Type B pancreatic cell (in vitro differentiated cells): ENCODE data around the gene HABP2. TPM values are rescaled to one million over a fixed set of nuclear protein-coding genes. Genes with fewer than 3 reads are reported as not detected.

ENCODE experiments used
- DNase-seq: peaks from one replicate; pipeline ENCODE4 v3.0.0; 2021; ENCODE audit warnings: mixed read lengths; ENCODE audit not compliant: unreplicated experiment; ENCODE audit errors: extremely low spot score
- H3K27ac Mint-ChIP-seq: 2 replicates; pipeline ENCODE4 v1.8.0; 2021; ENCODE audit warnings: mild to moderate bottlenecking, mixed read lengths
- H3K27me3 Mint-ChIP-seq: 2 replicates; pipeline ENCODE4 v1.8.0; 2021; ENCODE audit warnings: mixed read lengths
- H3K36me3 Mint-ChIP-seq: 2 replicates; pipeline ENCODE4 v1.8.0; 2021; ENCODE audit warnings: mixed read lengths
- H3K4me1 Mint-ChIP-seq: one replicate; pipeline ENCODE4 v1.8.0; 2021; ENCODE audit warnings: mixed read lengths; ENCODE audit not compliant: unreplicated experiment
- H3K4me3 Mint-ChIP-seq: 2 replicates; pipeline ENCODE4 v1.8.0; 2021; ENCODE audit warnings: mild to moderate bottlenecking, mixed read lengths
- H3K9me3 Mint-ChIP-seq: 2 replicates; pipeline ENCODE4 v1.8.0; 2021; ENCODE audit warnings: mixed read lengths
- CTCF ChIP-seq: fragments of 200-600 bp; sonication (generic); conservative IDR thresholded peaks from 2 replicates; pipeline ENCODE4 v1.5.0; 2021; ENCODE audit warnings: antibody characterized with exemption, mild to moderate bottlenecking
- long read RNA-seq: library from polyadenylated mRNA; unstranded; transcript quantifications from one replicate; pipeline ENCODE4 v2.0.0, GENCODE V29; 2020
- total RNA-seq: library from RNA; stranded (reverse); gene quantifications from 2 replicates; pipeline ENCODE4 v1.2.1, GENCODE V29; 2021; ENCODE audit warnings: low replicate concordance

The HABP2 gene
- total RNA-seq = 7.5 and 20.5 TPM in 2 replicates
- long read RNA-seq, transcript HABP2-201 (13 exons, 3,009 nt) = major isoform, 17 of 27 reads
- long read RNA-seq, partial matches to known transcripts = 7 of 27 reads
- long read RNA-seq, other reads (novel, unspliced or antisense) = 3 of 27 reads

DNA sequence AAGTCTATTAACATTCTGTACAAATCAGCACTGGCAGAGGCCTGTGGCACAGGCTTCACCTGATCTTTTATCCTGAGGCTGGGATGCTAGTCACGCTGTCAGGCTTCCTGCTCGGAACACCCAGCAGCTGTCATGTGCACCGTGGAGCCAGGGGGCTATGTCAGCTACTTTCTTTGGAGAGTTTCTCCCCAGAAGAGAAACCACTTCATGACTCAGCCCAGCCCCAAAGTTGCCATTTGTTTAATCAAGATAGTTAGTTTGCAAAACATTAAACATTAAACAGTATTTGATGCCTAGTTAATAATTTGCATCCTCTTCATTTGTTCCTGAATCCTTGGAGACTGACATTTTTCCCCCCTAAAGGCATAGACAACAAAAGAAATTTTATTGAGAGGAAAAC, at the start of gene HABP2:
HABP2 (plus strand) TSS at position 353 of the 400 bp plus-strand sequence. CDS start 69 bp downstream, outside the sequence.
- DNase-seq = no peak
- Mint-ChIP-seq H3K9me3 (no peaks in the 10 kb centered on the region), H3K27ac (no peak within 1 kb of the TSS), H3K4me3 (peak within 1 kb of the TSS; percentile 28), H3K36me3 (no peaks in the 10 kb centered on the region), H3K27me3 (peaks cover 14% of the 10 kb centered on the region), H3K4me1 (peaks cover 54% of the 10 kb centered on the region)
- TF ChIP-seq CTCF = no peak

DNA sequence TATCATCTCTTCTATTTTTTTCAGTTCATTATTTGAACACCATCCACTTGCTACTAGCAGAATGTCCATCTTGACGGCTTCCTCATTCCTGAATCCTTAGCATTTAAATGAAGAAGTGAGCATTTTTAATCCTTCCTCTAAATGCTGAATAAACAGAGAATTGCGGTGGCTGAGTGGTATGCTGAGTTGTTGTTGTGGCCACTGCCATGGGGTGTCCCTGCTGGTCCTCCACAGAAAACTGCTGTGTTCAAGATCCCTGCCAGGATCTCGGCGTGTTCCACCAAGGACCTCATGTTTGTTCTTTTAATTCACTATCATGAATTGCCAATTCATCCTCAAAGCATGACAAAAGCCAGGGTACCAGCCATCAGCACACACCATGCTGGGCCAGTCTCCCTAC, 48.9 kb upstream of the HABP2 start:
- no peaks in the 10 kb centered on the region for H3K36me3 Mint-ChIP-seq
- no peak overlapping the region for H3K4me3 Mint-ChIP-seq
- peaks cover 5% of the 10 kb centered on the region for H3K9me3 Mint-ChIP-seq
- DNase-seq = no peak
- no peak for TF ChIP-seq CTCF
- peaks cover 10% of the 10 kb centered on the region for H3K4me1 Mint-ChIP-seq
- peaks cover 55% of the 10 kb centered on the region for H3K27me3 Mint-ChIP-seq
- H3K27ac Mint-ChIP-seq = no peak overlapping the region

GRCh38 chr10:113504423-113504822, 48.4 kb upstream of the HABP2 start:
- Mint-ChIP-seq H3K27ac (no peak overlapping the region), H3K36me3 (no peaks in the 10 kb centered on the region), H3K9me3 (peaks cover 5% of the 10 kb centered on the region), H3K4me3 (no peak overlapping the region), H3K4me1 (peaks cover 5% of the 10 kb centered on the region), H3K27me3 (peaks cover 50% of the 10 kb centered on the region)
- DNase-seq = no peak
- TF ChIP-seq CTCF = no peak

GRCh38 chr10:113506476-113506875, 46.4 kb upstream of the HABP2 start:
- Mint-ChIP-seq H3K27ac (no peak overlapping the region), H3K4me1 (no peaks in the 10 kb centered on the region), H3K36me3 (no peaks in the 10 kb centered on the region), H3K9me3 (peaks cover 8% of the 10 kb centered on the region), H3K4me3 (no peak overlapping the region), H3K27me3 (peaks cover 40% of the 10 kb centered on the region)
- DNase-seq = no peak
- TF ChIP-seq CTCF = no peak

GRCh38 chr10:113511419-113511818, 41.4 kb upstream of the HABP2 start:
- Mint-ChIP-seq H3K4me3 (no peak overlapping the region), H3K27me3 (peaks cover 18% of the 10 kb centered on the region), H3K27ac (no peak overlapping the region), H3K9me3 (peaks cover 8% of the 10 kb centered on the region), H3K36me3 (no peaks in the 10 kb centered on the region), H3K4me1 (peaks cover 5% of the 10 kb centered on the region)
- no peak for TF ChIP-seq CTCF
- DNase-seq = no peak

- peaks cover 8% of the 10 kb centered on the region for H3K9me3 Mint-ChIP-seq
- no peak overlapping the region for H3K27ac Mint-ChIP-seq
- H3K4me1 Mint-ChIP-seq = peaks cover 23% of the 10 kb centered on the region
- peaks cover 14% of the 10 kb centered on the region for H3K27me3 Mint-ChIP-seq
- no peak for DNase-seq
- H3K4me3 Mint-ChIP-seq = no peak overlapping the region
- no peaks in the 10 kb centered on the region for H3K36me3 Mint-ChIP-seq
- no peak for TF ChIP-seq CTCF
Observed at GRCh38 chr10:113515161-113515560, 37.7 kb upstream of the HABP2 start.
